ENCODE data around the gene KNOP1.
"Not testable (repeated sequence)": the region's sequence is repeated elsewhere in the genome, so short reads cannot be mapped to it uniquely, and the experiment has no call there.

KNOP1 gene

DNA sequence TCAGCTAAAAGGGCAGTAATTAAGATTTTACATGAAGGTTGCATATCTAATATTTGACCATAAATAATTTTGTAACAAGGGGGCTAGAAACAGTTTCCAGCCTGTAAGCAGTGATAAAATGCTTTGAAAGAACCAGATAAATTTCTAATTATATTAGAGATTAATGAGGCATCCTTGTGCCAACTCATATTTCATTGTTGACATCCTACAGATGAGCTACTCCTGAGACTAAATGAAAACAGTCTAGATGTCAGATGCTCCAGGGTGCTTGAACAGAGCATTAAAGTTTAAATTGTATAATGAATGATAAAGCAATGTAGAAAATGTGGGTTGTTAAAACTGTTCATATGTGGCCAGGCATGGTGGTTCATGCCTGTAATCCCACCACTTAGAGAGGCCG lies 23.3 kb upstream of the KNOP1 start:
- no peak for DNase-seq

GRCh38 chr16:19737306-19738038 lies 19.4 kb upstream of the KNOP1 start:
- no peak for DNase-seq

DNA sequence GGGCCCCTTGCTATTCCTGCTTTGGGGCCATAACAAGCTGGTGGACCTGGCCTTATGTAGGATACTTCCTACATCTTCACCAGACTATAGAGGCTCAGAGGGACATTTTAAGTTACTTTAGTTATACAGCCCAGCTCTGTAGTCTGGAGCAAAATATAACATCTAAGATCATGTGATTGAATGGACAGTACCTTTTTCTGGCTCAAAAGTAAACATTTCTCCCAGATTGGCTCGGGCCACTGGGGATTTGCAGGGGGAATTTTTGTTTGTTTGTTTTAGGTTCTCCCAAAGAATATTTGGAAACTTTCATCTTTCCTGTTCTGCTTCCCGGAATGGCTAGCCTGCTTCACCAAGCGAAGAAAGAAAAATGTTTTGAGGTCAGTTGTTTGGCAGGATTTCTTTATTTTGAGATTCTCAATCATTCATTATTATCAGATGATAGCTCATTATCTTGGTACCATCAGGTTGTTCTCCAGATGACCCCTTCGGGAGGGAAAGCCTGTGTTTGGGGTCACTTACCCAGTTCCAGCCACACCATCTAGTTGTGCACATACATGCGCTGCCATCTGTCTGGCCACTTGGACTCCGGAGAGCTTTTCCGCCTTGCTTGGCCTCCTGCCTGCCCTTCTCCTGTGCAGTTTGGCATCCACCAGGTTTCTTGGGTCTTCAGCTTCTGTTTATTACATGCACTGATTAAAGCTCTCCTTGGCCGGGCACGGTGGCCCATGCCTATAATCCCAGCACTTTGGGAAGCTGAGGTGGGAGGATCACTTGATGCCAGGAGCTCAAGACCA lies 17.2 kb upstream of the KNOP1 start:
- DNase-seq: no peak

DNA sequence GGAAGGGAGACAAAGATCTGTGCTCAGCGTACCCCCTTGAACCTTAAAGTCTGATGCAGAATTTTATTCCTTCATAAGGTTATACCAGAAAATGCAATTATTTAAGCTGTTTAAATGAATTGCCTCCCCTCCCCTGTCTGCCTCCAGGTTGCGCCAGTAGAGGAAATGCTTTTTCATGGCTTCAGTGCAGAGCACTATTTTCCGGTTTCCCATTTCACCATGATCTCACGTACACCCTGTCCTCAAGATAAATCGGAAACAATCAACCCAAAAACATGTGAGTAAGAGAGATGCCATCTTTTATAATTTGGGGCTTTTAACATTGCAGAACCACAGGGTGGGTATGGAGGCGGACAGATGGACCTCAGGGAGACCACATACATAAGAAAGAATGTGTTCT lies 15.5 kb upstream of the KNOP1 start:
- no peak for DNase-seq

DNA sequence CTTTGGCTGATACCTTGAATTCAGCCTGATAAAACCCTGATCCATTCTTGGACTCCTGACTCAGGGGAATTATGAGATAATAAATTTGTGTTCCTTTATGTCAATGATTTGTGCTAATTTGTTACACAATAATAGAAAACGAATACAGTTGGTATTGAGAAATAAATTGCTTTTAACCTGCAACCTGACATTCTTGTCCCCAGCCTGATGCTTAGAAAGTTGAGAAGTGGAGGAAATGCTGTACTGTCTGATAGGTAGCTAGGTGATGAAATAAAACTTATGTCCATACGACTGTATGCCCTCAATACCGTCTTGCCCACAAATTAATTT lies 10.6 kb upstream of the KNOP1 start:
- no peak for DNase-seq

DNA sequence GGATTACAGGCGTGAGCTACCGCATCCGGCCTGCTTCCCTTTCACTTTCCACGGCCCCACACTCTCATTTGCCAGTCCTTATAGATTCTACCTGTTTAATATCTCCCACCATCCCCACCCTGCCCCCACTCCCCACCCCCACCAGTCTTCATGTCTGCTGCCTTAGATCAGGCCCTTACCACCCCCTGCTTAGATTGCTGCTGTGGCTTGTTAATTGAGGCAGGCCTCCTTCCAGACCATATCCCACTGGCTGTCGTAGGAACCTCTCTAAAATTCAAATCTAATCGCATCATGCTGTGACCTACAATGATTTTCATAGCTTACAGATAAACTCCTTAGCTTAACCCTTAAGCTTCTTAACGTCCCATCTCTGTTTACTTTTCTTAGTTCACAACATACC lies 5.0 kb upstream of the KNOP1 start:
- no peak for DNase-seq

DNA sequence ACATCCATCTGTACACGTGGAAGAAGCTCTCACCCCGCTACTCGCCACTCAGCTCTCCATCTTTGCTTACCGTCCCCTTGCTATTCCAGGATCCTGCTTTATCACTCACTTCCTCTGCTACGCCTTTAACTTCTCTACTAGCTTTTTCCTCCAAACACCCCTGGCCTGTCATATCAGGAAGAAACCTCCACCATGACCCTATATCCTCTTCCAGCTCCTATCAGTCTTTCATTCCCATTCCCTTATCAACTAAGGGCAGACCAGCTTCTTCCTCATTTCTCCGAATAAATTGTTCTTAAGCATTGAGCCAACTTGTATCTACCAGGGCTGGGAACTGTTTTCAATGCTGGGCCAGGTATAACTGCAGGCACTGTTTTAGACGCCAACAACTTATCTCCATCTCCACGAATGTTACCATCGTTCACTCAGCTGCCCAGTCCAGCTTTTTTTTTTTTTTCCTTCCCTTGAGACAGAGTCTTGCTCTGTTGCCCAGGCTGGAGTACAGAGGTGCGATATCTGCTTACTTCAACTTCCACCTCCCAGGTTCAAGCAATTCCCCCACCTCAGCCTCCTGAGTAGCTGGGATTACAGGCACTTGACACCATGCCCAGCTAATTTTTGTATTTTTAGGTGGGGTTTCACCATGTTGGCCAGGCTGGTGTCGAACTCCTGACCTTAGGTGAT lies 4.4 kb upstream of the KNOP1 start:
- DNase-seq: no peak

GRCh38 chr16:19718624-19718965 lies 568 bp upstream of the KNOP1 start:
- no peak for DNase-seq

- no peak for DNase-seq
These were observed 713 bp downstream of the KNOP1 start for GRCh38 chr16:19717314-19717713.

- DNase-seq: not testable (repeated sequence)
These were observed 1.3 kb downstream of the KNOP1 start for GRCh38 chr16:19716728-19717127.

GRCh38 chr16:19716183-19716582 lies 1.8 kb downstream of the KNOP1 start:
- DNase-seq: no peak

GRCh38 chr16:19715566-19715965 lies 2.5 kb downstream of the KNOP1 start:
- no peak for DNase-seq

GRCh38 chr16:19713697-19714096 lies 4.3 kb downstream of the KNOP1 start:
- no peak for DNase-seq

- DNase-seq: no peak
These were observed 5.5 kb downstream of the KNOP1 start for GRCh38 chr16:19712418-19713058.

- no peak for DNase-seq
These were observed 6.4 kb downstream of the KNOP1 start for GRCh38 chr16:19711643-19712042.

- DNase-seq: no peak
These were observed 7.0 kb downstream of the KNOP1 start for GRCh38 chr16:19710991-19711545.

DNA sequence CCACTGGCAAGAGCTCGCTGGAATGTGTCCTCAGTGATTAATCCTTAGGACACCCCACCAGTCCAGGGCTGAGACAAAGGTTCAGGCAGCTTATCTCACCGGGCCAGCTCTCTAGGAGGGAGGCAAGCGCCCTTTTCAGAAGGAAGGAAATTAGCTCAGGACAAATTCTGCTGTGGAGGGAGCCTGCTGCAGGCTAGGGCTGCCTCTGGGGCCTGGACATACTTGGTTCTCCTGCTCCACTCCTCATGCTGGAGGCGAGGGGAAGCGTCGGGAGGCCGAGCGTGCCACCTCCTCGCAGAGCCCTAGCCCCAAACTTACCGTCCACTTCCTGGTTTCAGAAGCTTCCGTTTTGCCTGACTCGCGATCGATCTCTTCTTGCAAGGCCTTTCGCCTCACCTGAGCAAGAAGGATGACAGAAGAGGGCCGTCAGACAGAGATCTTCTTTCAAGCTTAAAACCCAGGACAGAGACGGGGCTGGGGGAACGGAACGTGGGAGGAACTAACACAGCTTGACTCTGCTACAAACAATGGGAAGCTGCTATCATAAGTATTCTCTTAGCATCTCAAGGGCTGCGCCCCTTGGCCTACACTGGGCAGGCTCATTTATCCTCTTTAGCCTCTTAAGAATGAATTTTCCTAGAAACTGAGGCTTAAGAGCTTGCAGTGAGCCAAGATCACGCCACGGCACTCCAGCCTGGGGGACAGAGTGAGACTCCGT lies 7.7 kb downstream of the KNOP1 start:
- no peak for DNase-seq

- DNase-seq: no peak
These were observed 8.5 kb downstream of the KNOP1 start for GRCh38 chr16:19709381-19710136.

DNA sequence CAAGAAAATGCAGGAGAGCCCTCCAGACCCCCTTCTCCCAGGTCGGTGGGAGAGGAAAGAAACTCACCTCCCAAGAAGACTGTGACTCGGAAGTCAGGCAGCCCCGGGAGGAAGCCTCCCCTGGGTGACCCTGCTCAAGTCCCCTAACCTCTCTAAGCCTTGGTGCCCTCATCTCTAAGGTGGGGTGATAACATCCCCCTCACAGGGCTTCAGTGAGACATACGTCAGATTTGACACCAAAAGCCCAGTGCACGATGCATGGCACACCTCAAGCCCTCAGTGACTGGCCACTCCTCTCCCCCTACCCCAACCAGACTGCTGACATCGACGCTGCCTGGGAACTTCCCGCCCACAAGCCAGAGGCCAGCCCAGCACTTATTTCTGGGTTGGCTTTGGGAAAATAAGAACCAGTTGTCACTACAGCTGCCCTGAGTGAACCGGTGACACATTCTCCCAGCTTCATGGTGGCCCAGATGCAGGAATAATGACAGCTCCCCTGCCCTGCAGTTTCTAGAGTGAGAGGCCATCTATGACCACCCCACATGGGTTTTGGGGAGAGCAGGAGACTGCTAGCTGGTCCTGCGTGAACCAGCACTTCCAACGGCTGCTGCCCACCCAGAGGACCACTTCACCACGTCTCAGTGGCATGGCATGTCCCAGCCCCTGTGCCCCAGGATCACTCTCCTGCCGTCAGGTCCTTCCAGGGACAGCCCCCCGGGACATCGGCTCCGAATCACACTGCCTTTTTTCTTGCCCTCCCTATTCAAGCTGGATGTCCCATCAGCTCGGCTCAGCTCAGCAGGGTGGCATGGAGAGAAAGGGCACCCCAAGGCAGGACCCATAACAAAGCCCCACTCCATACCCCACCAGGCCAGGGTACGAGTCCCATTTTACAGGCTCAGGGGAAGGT lies 9.5 kb downstream of the KNOP1 start:
- no peak for DNase-seq

DNA sequence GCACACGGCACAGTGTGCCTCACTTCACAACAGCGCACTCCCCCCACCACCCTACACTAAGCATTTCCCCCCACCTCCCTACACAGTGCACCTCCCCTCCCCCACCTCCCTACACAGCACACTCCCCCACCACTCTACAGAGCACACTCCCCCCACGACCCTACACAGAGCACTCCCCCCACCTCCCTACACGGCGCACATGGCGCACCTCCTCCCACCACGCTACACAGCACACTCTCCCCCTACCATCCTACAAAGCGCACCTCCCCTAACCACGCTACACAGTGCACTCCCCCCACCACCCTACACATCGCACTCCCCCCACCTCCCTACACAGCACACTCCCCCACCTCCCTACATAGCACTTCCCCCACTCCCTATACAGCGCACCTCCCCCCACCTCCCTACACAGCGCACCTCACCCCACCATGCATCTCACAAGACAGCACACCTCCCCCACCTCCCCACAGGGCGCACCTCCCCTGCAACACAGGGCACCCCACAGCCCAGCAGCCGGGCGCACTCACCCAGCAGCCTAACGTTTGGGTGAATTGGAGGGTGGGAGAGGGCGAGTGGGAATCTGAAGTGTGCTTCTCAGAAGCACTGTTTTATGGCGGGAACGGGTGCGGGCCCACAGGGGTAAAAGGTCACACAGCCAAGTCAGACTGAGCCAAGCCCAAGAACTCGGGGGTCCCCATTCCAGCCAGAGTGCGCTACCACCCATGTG lies 10.3 kb downstream of the KNOP1 start:
- DNase-seq: no peak

Measured in DMS 273 treated with DMSO at 0.1 percent for 48 hours (cell line).